NOMO-1 (cell line): Measurements from ENCODE around the gene UFSP2.

Experiments used
- DNase-seq, 2 experiments: peaks; one replicate each; lab custom pipeline; 2025; ENCODE audit not compliant: unreplicated experiment in 2 of 2; lab: John Stamatoyannopoulos, UW

The UFSP2 gene

DNA sequence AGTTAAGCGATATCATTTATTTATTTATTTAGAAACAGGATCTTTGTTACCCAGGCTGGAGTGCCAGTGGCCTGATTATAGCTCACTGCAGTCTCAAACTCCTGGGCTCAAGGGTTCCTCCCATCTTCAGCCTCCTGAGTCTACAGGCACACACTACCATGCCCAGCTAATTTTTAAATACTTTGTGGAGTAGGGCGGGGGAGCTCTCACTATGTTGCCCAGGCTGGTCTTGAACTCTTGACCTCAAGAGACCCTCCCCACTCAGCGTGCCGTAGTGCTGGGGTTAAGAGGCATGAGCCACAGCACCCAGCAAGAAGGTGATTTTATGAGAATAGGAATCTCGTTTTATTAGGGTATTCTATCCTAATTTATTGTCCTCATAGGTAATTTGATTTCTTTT, 3.9 kb upstream of the UFSP2 start:
- DNase-seq = no peak

DNA sequence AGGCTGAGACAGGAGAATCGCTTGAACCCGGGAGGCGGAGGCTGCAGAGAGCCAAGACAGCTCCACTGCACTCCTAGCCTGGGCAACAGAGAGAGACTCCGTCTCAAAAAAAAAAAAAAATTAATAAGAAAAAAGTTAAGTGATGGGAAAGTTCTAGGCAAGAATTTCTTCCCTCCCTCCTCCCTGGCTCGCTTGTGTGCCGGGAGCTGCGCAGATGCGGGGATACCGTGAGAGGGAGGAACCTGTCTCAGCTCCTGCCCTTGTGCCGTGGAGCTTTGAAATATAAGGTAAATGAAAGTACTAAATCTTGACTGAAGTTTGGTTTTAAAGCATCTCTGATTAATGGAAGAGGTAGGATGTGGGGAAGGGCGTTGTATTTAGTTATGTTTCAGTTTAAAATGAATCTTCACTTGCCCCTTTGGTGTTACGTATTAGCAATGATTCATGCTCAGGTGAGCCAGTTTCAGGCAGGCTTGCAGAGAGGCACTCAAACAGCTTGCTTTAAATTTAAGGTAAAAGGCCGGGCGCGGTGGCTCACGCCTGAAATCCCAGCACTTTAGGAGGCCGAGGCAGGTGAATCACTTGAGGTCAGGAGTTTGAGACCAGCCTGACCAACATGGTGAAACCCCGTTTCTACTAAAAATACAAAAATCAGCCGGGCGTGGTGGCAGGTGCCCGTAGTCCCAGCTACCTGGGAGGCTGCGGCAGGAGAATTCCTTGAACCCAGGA, 1.4 kb upstream of the UFSP2 start:
- DNase-seq = no peak

GRCh38 chr4:185424905-185425646, 688 bp downstream of the UFSP2 start:
- DNase-seq = peak; percentile 9 to 29

- DNase-seq = no peak
Measured at GRCh38 chr4:185421366-185422124, 4.2 kb downstream of the UFSP2 start.

DNA sequence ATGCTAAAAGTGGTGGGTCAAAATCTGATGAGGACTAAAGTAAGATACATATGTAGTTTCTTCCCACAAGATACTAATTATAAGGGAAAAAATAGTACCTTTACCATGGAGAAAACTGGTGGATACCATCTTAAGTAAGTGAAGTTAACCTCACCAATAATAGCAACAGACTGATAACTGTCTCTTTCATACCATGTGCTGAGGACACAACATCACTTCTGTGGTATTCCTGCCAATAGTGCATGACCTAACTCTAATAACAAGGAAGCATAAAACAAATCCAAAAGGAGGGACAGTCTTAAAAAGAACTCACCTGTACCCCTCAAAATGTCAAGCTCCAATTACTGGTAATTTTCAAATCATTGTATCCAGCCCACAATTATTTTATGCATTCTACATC, 8.8 kb downstream of the UFSP2 start:
- DNase-seq = no peak

DNA sequence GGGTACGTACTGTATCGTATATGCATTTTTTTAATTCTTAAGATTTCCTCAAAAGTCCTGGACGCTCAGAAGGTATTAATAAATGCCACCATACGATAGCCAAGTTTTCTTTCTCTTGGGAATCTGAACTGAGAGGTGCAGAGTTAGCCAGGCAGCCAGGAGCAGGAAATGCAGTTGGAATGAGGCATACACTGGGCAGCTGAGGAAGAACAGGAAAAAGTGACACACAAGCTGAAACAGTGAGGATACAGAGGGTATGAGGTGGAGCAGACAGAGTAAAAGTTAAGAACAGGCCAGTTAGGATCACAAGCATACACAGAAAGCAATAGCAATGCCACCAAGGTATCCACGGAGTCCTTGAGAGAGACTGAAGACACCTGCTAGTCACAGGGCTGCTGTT, 13.4 kb downstream of the UFSP2 start:
- DNase-seq = no peak

- no peak for DNase-seq
Measured at GRCh38 chr4:185411849-185412248, 13.9 kb downstream of the UFSP2 start.

GRCh38 chr4:185408432-185408831, 17.3 kb downstream of the UFSP2 start:
- no peak for DNase-seq

DNA sequence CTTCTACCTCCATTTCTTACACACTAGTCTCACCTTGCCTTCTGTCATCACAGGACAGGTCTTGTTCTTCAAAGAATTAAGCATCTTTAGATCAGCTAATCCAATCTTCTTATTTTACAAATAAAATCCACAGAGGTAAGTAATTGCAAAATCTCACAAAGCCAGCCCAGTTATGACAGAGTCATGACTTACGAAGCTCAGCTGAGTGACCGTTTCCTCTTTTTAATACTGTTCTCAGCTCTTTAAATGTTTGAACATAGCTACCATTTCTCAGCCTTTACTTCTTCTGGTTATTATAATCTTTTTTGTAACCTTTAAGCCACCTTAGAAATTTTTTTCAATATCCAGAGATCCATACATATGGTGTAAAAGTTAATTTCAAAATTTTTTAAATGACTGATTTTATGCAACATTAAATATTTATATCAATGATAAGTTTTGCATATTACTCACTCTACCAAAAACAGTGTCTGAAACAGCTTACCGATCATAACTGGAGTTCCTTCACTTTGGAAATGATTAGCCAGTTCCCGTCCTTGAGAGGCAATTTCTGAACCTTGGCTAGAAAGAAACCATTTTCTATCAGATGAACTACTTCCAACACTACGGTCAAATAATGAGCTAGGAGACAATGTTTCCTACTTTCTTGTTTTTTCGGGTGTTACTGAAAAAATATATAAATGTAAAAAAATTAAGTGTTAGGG, 20.3 kb downstream of the UFSP2 start:
- DNase-seq = peak; percentile 19 to 84

- DNase-seq = no peak
Measured at GRCh38 chr4:185404031-185404430, 21.7 kb downstream of the UFSP2 start.

DNA sequence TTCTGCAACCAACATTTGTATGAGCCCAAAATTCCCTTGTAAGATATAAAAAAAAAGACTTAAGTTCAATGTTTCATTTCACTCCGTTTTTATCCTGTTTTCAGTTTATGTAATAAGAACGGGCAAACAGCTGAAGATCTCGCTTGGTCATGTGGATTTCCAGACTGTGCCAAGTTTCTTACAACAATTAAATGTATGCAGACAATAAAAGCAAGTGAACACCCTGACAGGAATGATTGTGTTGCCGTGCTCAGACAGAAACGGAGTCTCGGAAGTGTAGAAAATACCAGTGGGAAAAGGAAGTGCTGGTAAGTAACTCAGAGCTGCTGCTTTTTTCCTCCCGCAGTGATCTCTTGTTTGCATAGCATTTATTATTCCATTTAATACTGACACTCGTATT, 26.3 kb downstream of the UFSP2 start:
- DNase-seq = no peak

DNA sequence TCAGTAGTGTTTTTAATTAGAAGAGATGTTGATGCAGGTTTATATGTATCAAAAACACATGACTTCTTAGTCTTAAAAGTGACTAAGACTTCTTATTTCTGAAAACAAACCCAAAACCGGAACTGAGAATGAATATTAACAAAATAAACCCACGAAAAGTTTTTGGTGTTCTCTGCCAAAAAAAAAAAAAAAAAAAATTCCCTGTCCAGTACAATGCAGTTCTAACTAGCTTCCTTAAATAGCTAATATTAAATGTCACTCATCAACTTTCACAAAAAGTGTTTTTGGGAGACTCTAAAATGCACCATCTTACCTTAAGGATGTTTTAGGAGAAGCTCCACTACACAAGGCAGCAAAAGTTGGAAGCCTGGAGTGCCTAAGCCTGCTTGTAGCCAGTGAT, 27.1 kb downstream of the UFSP2 start:
- DNase-seq = peak in 1 of 2 experiments; percentile 21

- DNase-seq = no peak
Measured at GRCh38 chr4:185396724-185397385, 28.9 kb downstream of the UFSP2 start, which contains the start of gene ANKRD37. Gene ANKRD37 (plus strand): TSS chr4:185396841. CDS start chr4:185396924, 83 bp downstream.

DNA sequence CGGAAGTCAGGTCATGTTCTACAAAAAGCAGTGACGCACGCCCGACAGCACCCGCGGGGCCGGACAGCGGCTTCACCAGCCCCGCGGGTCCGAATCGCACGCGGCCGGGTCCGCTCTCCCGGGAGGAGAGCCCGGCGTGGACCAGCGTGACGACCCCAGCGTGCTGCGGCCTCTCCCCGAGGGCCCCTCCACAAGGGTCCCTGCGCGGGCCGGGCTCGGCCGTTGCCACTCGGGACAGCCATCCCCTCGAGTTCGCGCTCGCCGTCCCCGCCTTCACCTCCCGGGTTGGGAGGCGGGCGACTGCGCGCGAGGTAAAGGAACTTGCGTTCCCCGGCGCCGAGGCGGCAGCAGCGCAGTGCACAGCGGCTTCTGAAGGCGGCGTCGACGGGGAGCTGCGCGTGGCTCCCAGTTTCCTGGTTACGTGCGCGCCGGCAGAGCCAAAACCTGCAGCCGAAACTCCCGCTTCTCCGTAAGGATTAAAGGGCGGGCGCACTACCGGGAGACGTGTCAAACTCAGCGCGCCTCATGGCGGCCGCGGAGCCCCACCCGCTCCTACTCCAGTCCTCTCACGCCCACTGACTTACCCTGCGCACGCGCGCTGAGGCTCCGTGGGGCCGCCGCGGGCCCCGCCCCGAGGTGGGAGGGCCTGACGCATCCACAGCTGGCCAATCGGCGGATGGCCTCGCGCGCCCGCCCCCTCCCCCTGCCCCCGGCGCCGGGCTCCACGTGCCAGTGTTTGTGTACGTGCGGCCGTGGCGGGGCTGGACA, 29.6 kb downstream of the UFSP2 start:
- peak; percentile 85 to 91 for DNase-seq

- DNase-seq = peak in 1 of 2 experiments; percentile 37
Measured at GRCh38 chr4:185395238-185395955, 30.4 kb downstream of the UFSP2 start, which contains the start of gene LRP2BP. Gene LRP2BP (minus strand): TSS chr4:185395924. CDS start chr4:185378186, 17,738 bp downstream.

DNA sequence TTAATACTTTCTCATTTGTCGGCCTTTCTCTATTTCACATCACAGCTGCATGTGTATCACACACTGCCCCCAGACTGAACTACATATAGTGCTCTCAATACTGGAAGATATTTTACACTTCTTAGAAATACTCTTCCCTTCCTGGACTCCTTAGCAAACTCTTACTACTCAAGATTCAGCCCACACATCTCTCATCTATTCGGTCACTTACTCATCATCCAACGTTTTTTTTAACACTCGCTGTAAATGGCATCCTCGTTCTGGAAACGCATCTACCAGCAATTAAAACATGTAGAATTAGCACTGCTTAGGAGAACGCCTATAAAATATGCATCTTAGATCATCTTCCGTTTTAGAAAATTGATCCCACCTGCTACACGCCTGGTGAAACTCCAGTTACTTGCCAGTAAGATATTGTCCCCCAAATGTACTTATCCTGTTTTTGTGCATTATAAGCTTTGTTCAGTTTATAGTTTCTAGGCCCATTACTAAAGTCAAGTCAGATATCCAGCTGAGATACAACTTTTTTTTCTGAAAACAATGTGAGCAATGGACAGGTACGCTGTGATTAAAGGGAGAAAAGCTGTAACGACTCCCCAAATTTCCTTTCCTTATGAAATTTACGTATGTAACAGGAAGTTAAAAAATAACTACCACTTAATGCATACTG, 31.1 kb downstream of the UFSP2 start:
- DNase-seq = no peak

GRCh38 chr4:185392156-185392555, 33.6 kb downstream of the UFSP2 start:
- DNase-seq = no peak

GRCh38 chr4:185390941-185391340, 34.8 kb downstream of the UFSP2 start:
- no peak for DNase-seq
